H1 (cell line): Measurements from ENCODE around the gene ZNF462. TPM values are rescaled to one million over a fixed set of nuclear protein-coding genes. Genes with fewer than 3 reads are reported as not detected.

Source experiments
- CTCF ChIA-PET: fragments of 300-600 bp; sonication (Branson Sonifier 250); formaldehyde crosslinking; loops from one replicate; lab custom pipeline; 2021; ENCODE audit not compliant: partially characterized antibody; lab: Charles Lee
- POLR2A ChIA-PET: fragments of 300-600 bp; sonication (Branson Sonifier 250); formaldehyde crosslinking; loops from one replicate; lab custom pipeline; 2021; ENCODE audit warnings: inconsistent platforms; ENCODE audit not compliant: partially characterized antibody; lab: Charles Lee
- DNase-seq, 2 experiments: peaks; one replicate each; pipeline versions ENCODE4 v3.0.0 to v3.0.0-alpha.2; 2010 to 2022; ENCODE audit warnings: low spot score in 2 of 2, low read depth in 1 of 2, mixed read lengths in 1 of 2
- FAIRE-seq: peaks from 2 replicates; lab custom pipeline; 2011; peaks lifted over from hg19 to GRCh38; lab: Jason Lieb, UNC
- H2AFZ ChIP-seq: 2 replicates; pipeline ENCODE4 v1.8.1; 2012; ENCODE audit warnings: low read length, inconsistent platforms
- H2AK5ac ChIP-seq: 2 replicates; pipeline ENCODE4 v1.6.1; 2013; ENCODE audit warnings: low read depth, low read length
- H2BK120ac ChIP-seq: replicated peaks from 2 replicates; pipeline ENCODE3; 2013; ENCODE audit warnings: low read depth, low read length, inconsistent platforms
- H2BK12ac ChIP-seq: 2 replicates; pipeline ENCODE4 v1.6.1; 2013; ENCODE audit warnings: low read depth, low read length
- H2BK15ac ChIP-seq: 2 replicates; pipeline ENCODE4 v1.6.1; 2013; ENCODE audit warnings: low read length
- H2BK20ac ChIP-seq: 2 replicates; pipeline ENCODE4 v1.6.1; 2013; ENCODE audit warnings: low read length
- H2BK5ac ChIP-seq: 2 replicates; pipeline ENCODE4 v1.6.1; 2013; ENCODE audit warnings: low read depth, low read length
- H3K14ac ChIP-seq: 2 replicates; pipeline ENCODE4 v1.6.1; 2013; ENCODE audit warnings: inconsistent platforms; ENCODE audit not compliant: insufficient read length
- H3K18ac ChIP-seq: 2 replicates; pipeline ENCODE4 v1.6.1; 2013; ENCODE audit warnings: low read length; ENCODE audit errors: extremely low read depth
- H3K23ac ChIP-seq: 2 replicates; pipeline ENCODE4 v1.6.1; 2013; ENCODE audit warnings: inconsistent platforms; ENCODE audit not compliant: insufficient read length
- H3K23me2 ChIP-seq: 2 replicates; pipeline ENCODE4 v1.6.1; 2013; ENCODE audit warnings: low read depth, low read length
- H3K27ac ChIP-seq: 2 replicates; pipeline ENCODE4 v1.6.1; 2011; ENCODE audit warnings: low read depth, low read length, inconsistent platforms
- H3K27me3 ChIP-seq, 4 experiments: replicated peaks in 1 of 4; 1 replicate in 1 of 4; 2 replicates in 3 of 4; pipeline versions ENCODE4 v1.6.1 to v1.8.1; 2011 to 2013; ENCODE audit warnings: low read length in 3 of 4, mild to moderate bottlenecking in 3 of 4, inconsistent platforms in 2 of 4, mixed read lengths in 2 of 4, moderate library complexity in 1 of 4; ENCODE audit not compliant: control insufficient read depth in 3 of 4, insufficient read depth in 3 of 4; ENCODE audit errors: extremely low read depth in 1 of 4
- H3K36me3 ChIP-seq, 4 experiments: 2 replicates each; pipeline versions ENCODE4 v1.6.1 to v1.8.1; 2011 to 2013; ENCODE audit warnings: mild to moderate bottlenecking in 4 of 4, low read length in 3 of 4, moderate library complexity in 2 of 4, control low read depth in 1 of 4, inconsistent platforms in 1 of 4; ENCODE audit not compliant: insufficient read depth in 4 of 4, control insufficient read depth in 2 of 4
- H3K4ac ChIP-seq: replicated peaks from 2 replicates; pipeline ENCODE3; 2013; ENCODE audit warnings: low read length, low read depth, mixed read lengths, inconsistent platforms; ENCODE audit not compliant: insufficient read length
- H3K4me1 ChIP-seq, 4 experiments: replicated peaks in 1 of 4; 1 replicate in 1 of 4; 2 replicates in 3 of 4; pipeline versions ENCODE4 v1.6.1 to v1.8.1; 2011 to 2013; ENCODE audit warnings: low read length in 3 of 4, inconsistent platforms in 2 of 4, mixed read lengths in 1 of 4; ENCODE audit not compliant: insufficient read depth in 4 of 4, control insufficient read depth in 3 of 4
- H3K4me2 ChIP-seq, 2 experiments: 2 replicates each; pipeline versions ENCODE4 v1.6.1 to v1.8.1; 2011 to 2013; ENCODE audit warnings: low read depth in 2 of 2, low read length in 2 of 2, control low read depth in 1 of 2, inconsistent platforms in 1 of 2, mild to moderate bottlenecking in 1 of 2; ENCODE audit not compliant: insufficient read depth in 1 of 2
- H3K4me3 ChIP-seq, 4 experiments: fragments of 200-600, 300-600 bp in 1 of 4; sonication (generic), shearing (Covaris generic), sonication (Bioruptor Twin) in 1 of 4; 2 replicates each; pipeline versions ENCODE4 v1.5.1 to v1.8.1; 2011 to 2016; ENCODE audit warnings: low read length in 4 of 4, low read depth in 3 of 4, control low read depth in 2 of 4, inconsistent platforms in 2 of 4, mild to moderate bottlenecking in 2 of 4, mixed read lengths in 1 of 4, moderate library complexity in 1 of 4; ENCODE audit not compliant: insufficient read depth in 2 of 4; ENCODE audit errors: extremely low read depth in 1 of 4
- H3K56ac ChIP-seq: replicated peaks from 2 replicates; pipeline ENCODE3; 2013; ENCODE audit warnings: low read depth, mild to moderate bottlenecking, mixed read lengths, low read length, inconsistent platforms; ENCODE audit not compliant: insufficient read length
- H3K79me1 ChIP-seq: 2 replicates; pipeline ENCODE4 v1.6.1; 2013; ENCODE audit warnings: low read depth, low read length, control low read depth
- H3K79me2 ChIP-seq, 2 experiments: 2 replicates each; pipeline versions ENCODE4 v1.6.1 to v1.8.1; 2012 to 2013; ENCODE audit warnings: low read length in 2 of 2, mild to moderate bottlenecking in 2 of 2, inconsistent platforms in 1 of 2; ENCODE audit not compliant: insufficient read depth in 2 of 2, control insufficient read depth in 1 of 2
- H3K9ac ChIP-seq, 4 experiments: replicated peaks in 1 of 4; 1 replicate in 1 of 4; 2 replicates in 3 of 4; pipeline versions ENCODE4 v1.6.1 to v1.8.1; 2011 to 2013; ENCODE audit warnings: low read depth in 3 of 4, low read length in 3 of 4, control low read depth in 2 of 4, mild to moderate bottlenecking in 2 of 4, moderate library complexity in 2 of 4, inconsistent platforms in 1 of 4; ENCODE audit errors: extremely low read depth in 1 of 4
- H3K9me3 ChIP-seq, 2 experiments: 2 replicates each; pipeline versions ENCODE4 v1.6.1 to v1.8.1; 2012 to 2013; ENCODE audit warnings: mild to moderate bottlenecking in 2 of 2, moderate library complexity in 2 of 2, control low read depth in 1 of 2, inconsistent platforms in 1 of 2, low read depth in 1 of 2, low read length in 1 of 2, mixed read lengths in 1 of 2; ENCODE audit not compliant: insufficient read depth in 2 of 2
- H4K20me1 ChIP-seq, 2 experiments: replicated peaks in 1 of 2; 2 replicates each; pipeline versions ENCODE3 to v1.8.1; 2011 to 2013; ENCODE audit warnings: inconsistent platforms in 2 of 2, low read length in 2 of 2, mild to moderate bottlenecking in 1 of 2; ENCODE audit not compliant: insufficient read depth in 2 of 2, control insufficient read depth in 1 of 2
- H4K5ac ChIP-seq: 2 replicates; pipeline ENCODE4 v1.6.1; 2013; ENCODE audit warnings: low read length, low read depth, mixed read lengths, inconsistent platforms; ENCODE audit not compliant: insufficient read length
- H4K8ac ChIP-seq: 2 replicates; pipeline ENCODE4 v1.8.0; 2013; ENCODE audit warnings: mild to moderate bottlenecking, moderate library complexity, low read length, inconsistent platforms; ENCODE audit not compliant: insufficient read depth; ENCODE audit errors: extremely low read depth
- H4K91ac ChIP-seq: replicated peaks from 2 replicates; pipeline ENCODE3; 2013; ENCODE audit warnings: low read length, mixed read lengths, inconsistent platforms; ENCODE audit not compliant: insufficient read length
- CBX5 ChIP-seq: fragments of 300-800, 300-1000 bp; sonication (generic); IDR thresholded peaks from 2 replicates; pipeline ENCODE4 v1.7.1; 2016; ENCODE audit warnings: antibody characterized with exemption, low read length, low read depth
- CHD1 ChIP-seq: IDR thresholded peaks from 2 replicates; pipeline ENCODE4 v1.6.1; 2012; ENCODE audit warnings: low read depth, low read length, improper control_type of control experiment
- EP300 ChIP-seq, 2 experiments: IDR thresholded peaks; 1 replicate in 1 of 2; 2 replicates in 1 of 2; pipeline ENCODE4 v1.6.1; 2011 to 2012; ENCODE audit warnings: low read depth in 2 of 2, low read length in 2 of 2, mild to moderate bottlenecking in 2 of 2, borderline replicate concordance in 1 of 2, inconsistent platforms in 1 of 2, moderate library complexity in 1 of 2
- EZH2 ChIP-seq: fragments of 200-600 bp; sonication (generic); IDR thresholded peaks from 2 replicates; pipeline ENCODE4 v1.7.1; 2012; ENCODE audit warnings: low read depth, mild to moderate bottlenecking, moderate library complexity, low read length, inconsistent platforms; ENCODE audit not compliant: severe bottlenecking
- JUN ChIP-seq: IDR thresholded peaks from 2 replicates; pipeline ENCODE4 v1.6.1; 2011; ENCODE audit warnings: low read depth, mild to moderate bottlenecking, improper control_type of control experiment, low read length
- JUND ChIP-seq: IDR thresholded peaks from 2 replicates; pipeline ENCODE4 v1.6.1; 2011; ENCODE audit warnings: mild to moderate bottlenecking, improper control_type of control experiment, low read length
- KDM1A ChIP-seq: fragments of 200-600, 300-600 bp; sonication (generic); IDR thresholded peaks from 2 replicates; pipeline ENCODE4 v1.7.1; 2016; ENCODE audit warnings: mild to moderate bottlenecking, low read length, borderline replicate concordance
- SP2 ChIP-seq: IDR thresholded peaks from 2 replicates; pipeline ENCODE4 v1.6.1; 2012; ENCODE audit warnings: mild to moderate bottlenecking, low read length, inconsistent platforms
- SRF ChIP-seq: IDR thresholded peaks from 2 replicates; pipeline ENCODE4 v1.6.1; 2011; ENCODE audit warnings: mild to moderate bottlenecking, low read depth, low read length, moderate library complexity
- USF2 ChIP-seq: IDR thresholded peaks from 2 replicates; pipeline ENCODE4 v1.6.1; 2011; ENCODE audit warnings: low read length, improper control_type of control experiment
- WGBS, 2 experiments: shearing (Covaris generic) in 1 of 2; methylation state at CpG; one replicate each; pipeline versions ENCODE4 v1.1.6 to v1.1.7; 2013 to 2015; ENCODE audit warnings: low lambda C conversion rate in 2 of 2, mixed read lengths in 2 of 2, inconsistent platforms in 1 of 2, low coverage in 1 of 2, missing lambda C conversion rate in 1 of 2; ENCODE audit not compliant: insufficient replicate concordance in 2 of 2, insufficient coverage in 1 of 2, insufficient read length in 1 of 2; ENCODE audit errors: extremely low coverage in 1 of 2, missing lambda C conversion rate in 1 of 2; 5-methylcytosine and 5-hydroxymethylcytosine counted together
- polyA plus RNA-seq, 7 experiments: library from polyadenylated mRNA; depleted of rRNA in 3 of 7; stranded (reverse) in 5 of 7; unstranded in 2 of 7; fragments of >200 nt in 5 of 7; fragments of 200-250 nt in 2 of 7; gene quantifications; 1 replicate in 5 of 7; 2 replicates in 1 of 7; 4 replicates in 1 of 7; pipeline versions ENCODE4 v1.2.1 to v1.2.3, GENCODE V29; 2011 to 2013; ENCODE audit warnings: missing spikeins in 2 of 7, mixed read lengths in 2 of 7
- total RNA-seq: library from RNA; stranded (reverse); fragmentation: NEBNext Ultra II Directional; extraction: Animal tissue kit (Norgen Biotek cat#: 25700); gene quantifications from 2 replicates; pipeline ENCODE4 v1.2.1, GENCODE V29; 2021

The ZNF462 gene
- total and polyA plus RNA-seq, 2 of the 8 experiments (the other 6 are each of a cell fraction or from before 2014, with no cell fraction given), result 30.0 to 163 TPM

GRCh38 chr9:106886111-106887046 lies 23.4 kb downstream of the ZNF462 start:
- Histone ChIP-seq H3K4me3 (no peak overlapping the region), H3K9me3 (no peaks in the 10 kb centered on the region), H4K8ac (no peak overlapping the region), H3K79me1 (peaks cover 5% of the 10 kb centered on the region; the same call in 1 of the 2 replicates), H3K23ac (no peak overlapping the region), H2BK120ac (no peak overlapping the region), H2BK12ac (no peak overlapping the region), H3K4me1 (peaks cover 2 to 28% (median 21%) of the 10 kb centered on the region in 4 experiments; a peak in 6 of 7 replicates), H4K5ac (no peak overlapping the region), H2AK5ac (no peak overlapping the region), H3K36me3 (peaks cover 0 to 16% (median 3%) of the 10 kb centered on the region in 4 experiments; a peak in 1 of 8 replicates), H3K27me3 (no peaks in the 10 kb centered on the region), H3K18ac (no peak overlapping the region), H3K4me2 (no peak overlapping the region), H3K79me2 (peaks cover 58 to 99% of the 10 kb centered on the region in 2 experiments), H4K20me1 (peaks cover 16 to 25% of the 10 kb centered on the region in 2 experiments), H2BK20ac (no peak overlapping the region), H3K23me2 (no peaks in the 10 kb centered on the region), H3K9ac (no peak overlapping the region), H3K14ac (no peak overlapping the region), H3K27ac (no peak overlapping the region), H2BK15ac (no peak overlapping the region), H2BK5ac (no peak overlapping the region), H2AFZ (no peak overlapping the region), H3K4ac (no peak overlapping the region), H3K56ac (no peak overlapping the region), H4K91ac (no peak overlapping the region)
- ChIA-PET CTCF (interaction anchor here (0.8 to 1.4 kb wide), 2 partner anchors 24 to 48 kb away, joined by 3 to 4 read pairs; no protein-coding TSS in a partner anchor), POLR2A (interaction anchor here (0.9 to 7.5 kb wide), 4 partner anchors 8 to 24 kb away, joined by 3 to 60 read pairs (median 6); partner anchors contain the start of gene ZNF462)
- 85% methylated on average over 6 of the region's 6 CpGs; no CpG with 5 or more reads in 1 of the 2 experiments for WGBS, 2 experiments
- DNase-seq, result no peak
- FAIRE-seq, result no peak
- TF ChIP-seq SRF, result no peak
- TF ChIP-seq CBX5, result no peak
- no peak for TF ChIP-seq CHD1
- no peak for TF ChIP-seq USF2
- TF ChIP-seq KDM1A, result no peak
- TF ChIP-seq EZH2, result no peak
- TF ChIP-seq JUND, result no peak
- no peak for TF ChIP-seq EP300 (IDR thresholded peaks at IDR 0.05; ENCODE audit: borderline replicate concordance in 1 of 2, low read depth in 2 of 2, low read length in 2 of 2)
- no peak for TF ChIP-seq JUN
- no peak for TF ChIP-seq SP2
